ENCODE results near the gene FAM131B. TPM values are rescaled to one million over a fixed set of nuclear protein-coding genes. Genes with fewer than 3 reads are reported as not detected.

Gene FAM131B
- total and polyA plus RNA-seq, 9 of the 15 experiments (the other 6 are each of a cell fraction or from before 2014, with no cell fraction given) = 0.03 to 0.04 TPM; not detected in 7

GRCh38 chr7:143380646-143381426, 18.3 kb upstream of the FAM131B start, which contains the start of gene ZYX (continued):
- TF ChIP-seq ZBTB11 (CRISPR knock-in tag; IDR thresholded peaks at IDR 0.05) (peak in 1 of 3 experiments; percentile 89; a peak in 2 of 6 replicates), FOXJ3 (CRISPR knock-in tag; IDR thresholded peaks at IDR 0.05) (no peak), ZNF23 (CRISPR knock-in tag; IDR thresholded peaks at IDR 0.05) (no peak), PHF21A (IDR thresholded peaks at IDR 0.05; ENCODE audit: borderline replicate concordance, low read depth) (no peak), PTTG1 (tag; IDR thresholded peaks at IDR 0.05; ENCODE audit: low read depth) (no peak), ATF3 (IDR thresholded peaks at IDR 0.05) (peak; percentile 93), ATF3 (CRISPR knock-in tag; conservative IDR thresholded peaks at IDR 0.05) (peak; percentile 83; the same call in 1 of the 2 replicates), GATAD2A (IDR thresholded peaks at IDR 0.05) (peak; percentile 67; the same call in 1 of the 2 replicates), ZNF398 (CRISPR knock-in tag; IDR thresholded peaks at IDR 0.05) (no peak), CBX3 (IDR thresholded peaks at IDR 0.05; ENCODE audit: borderline replicate concordance in 1 of 2, low read length in 2 of 2) (no peak), DDX20 (tag; IDR thresholded peaks at IDR 0.05; ENCODE audit: low read depth) (no peak), SFPQ (IDR thresholded peaks at IDR 0.05; ENCODE audit: low read depth, low read length) (no peak), ZNF76 (CRISPR knock-in tag; IDR thresholded peaks at IDR 0.05; ENCODE audit: borderline replicate concordance) (0 out of 2 replicates have a peak, but pooled peaks have one; percentile 34), BDP1 (IDR thresholded peaks at IDR 0.05; ENCODE audit: insufficient read depth, insufficient read length) (no peak), HCFC1 (IDR thresholded peaks at IDR 0.05; ENCODE audit: low read depth, low read length) (no peak), E2F5 (CRISPR knock-in tag; IDR thresholded peaks at IDR 0.05) (no peak)
